Neural cell (in vitro differentiated cells): ENCODE measurements around the gene KRTAP10-3.
"Not testable (repeated sequence)": the region's sequence is repeated elsewhere in the genome, so short reads cannot be mapped to it uniquely, and the experiment has no call there.

Experiments used
- EZH2 ChIP-seq: fragments of 200-600, 300-800 bp; shearing (Covaris generic), sonication (generic); IDR thresholded peaks from 2 replicates; pipeline ENCODE4 v1.6.1; 2014; ENCODE audit warnings: antibody characterized with exemption, low read length, borderline replicate concordance, mild to moderate bottlenecking; ENCODE audit not compliant: insufficient read depth, poor library complexity, severe bottlenecking
- MXI1 ChIP-seq: fragments of 450-650 bp; conservative IDR thresholded peaks from 2 replicates; pipeline ENCODE4 v1.6.1; 2014; ENCODE audit warnings: antibody characterized with exemption, mild to moderate bottlenecking; ENCODE audit not compliant: poor library complexity, severe bottlenecking
- POLR2AphosphoS5 ChIP-seq: IDR thresholded peaks from 2 replicates; pipeline ENCODE4 v1.6.1; 2012
- RAD21 ChIP-seq: fragments of 450-650 bp; conservative IDR thresholded peaks from 2 replicates; pipeline ENCODE4 v1.6.1; 2014; ENCODE audit warnings: antibody characterized with exemption, mild to moderate bottlenecking, moderate library complexity
- SMC3 ChIP-seq: fragments of 450-650 bp; conservative IDR thresholded peaks from 2 replicates; pipeline ENCODE4 v1.6.1; 2014; ENCODE audit warnings: antibody characterized with exemption, mild to moderate bottlenecking, moderate library complexity; ENCODE audit not compliant: poor library complexity
- TAF1 ChIP-seq: IDR thresholded peaks from 2 replicates; pipeline ENCODE4 v1.6.1; 2012; ENCODE audit warnings: low read depth
- TF ChIP-seq, protein P1 (sequence below): fragments of 450-650 bp; IDR thresholded peaks from 2 replicates; pipeline ENCODE4 v1.5.1; 2014; ENCODE audit warnings: antibody characterized with exemption, mild to moderate bottlenecking, moderate library complexity; ENCODE audit not compliant: poor library complexity, severe bottlenecking
- TF ChIP-seq, protein P2 (sequence below): IDR thresholded peaks from 2 replicates; pipeline ENCODE4 v1.6.1; 2012; ENCODE audit warnings: borderline replicate concordance

DNA sequence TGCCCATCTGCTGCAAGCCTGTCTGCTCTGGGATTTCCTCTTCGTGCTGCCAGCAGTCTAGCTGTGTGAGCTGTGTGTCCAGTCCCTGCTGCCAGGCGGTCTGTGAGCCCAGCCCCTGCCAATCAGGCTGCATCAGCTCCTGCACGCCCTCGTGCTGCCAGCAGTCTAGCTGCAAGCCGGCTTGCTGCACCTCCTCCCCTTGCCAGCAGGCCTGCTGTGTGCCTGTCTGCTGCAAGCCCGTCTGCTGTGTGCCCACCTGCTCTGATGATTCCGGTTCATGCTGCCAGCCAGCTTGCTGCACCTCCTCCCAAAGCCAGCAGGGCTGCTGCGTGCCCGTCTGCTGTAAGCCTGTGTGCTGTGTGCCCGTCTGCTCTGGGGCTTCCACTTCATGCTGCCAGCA lies 42.5 kb upstream of the KRTAP10-3 start:
- TF ChIP-seq, protein P1, sequence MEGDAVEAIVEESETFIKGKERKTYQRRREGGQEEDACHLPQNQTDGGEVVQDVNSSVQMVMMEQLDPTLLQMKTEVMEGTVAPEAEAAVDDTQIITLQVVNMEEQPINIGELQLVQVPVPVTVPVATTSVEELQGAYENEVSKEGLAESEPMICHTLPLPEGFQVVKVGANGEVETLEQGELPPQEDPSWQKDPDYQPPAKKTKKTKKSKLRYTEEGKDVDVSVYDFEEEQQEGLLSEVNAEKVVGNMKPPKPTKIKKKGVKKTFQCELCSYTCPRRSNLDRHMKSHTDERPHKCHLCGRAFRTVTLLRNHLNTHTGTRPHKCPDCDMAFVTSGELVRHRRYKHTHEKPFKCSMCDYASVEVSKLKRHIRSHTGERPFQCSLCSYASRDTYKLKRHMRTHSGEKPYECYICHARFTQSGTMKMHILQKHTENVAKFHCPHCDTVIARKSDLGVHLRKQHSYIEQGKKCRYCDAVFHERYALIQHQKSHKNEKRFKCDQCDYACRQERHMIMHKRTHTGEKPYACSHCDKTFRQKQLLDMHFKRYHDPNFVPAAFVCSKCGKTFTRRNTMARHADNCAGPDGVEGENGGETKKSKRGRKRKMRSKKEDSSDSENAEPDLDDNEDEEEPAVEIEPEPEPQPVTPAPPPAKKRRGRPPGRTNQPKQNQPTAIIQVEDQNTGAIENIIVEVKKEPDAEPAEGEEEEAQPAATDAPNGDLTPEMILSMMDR = not testable (repeated sequence)
- TF ChIP-seq TAF1, POLR2AphosphoS5, SMC3, RAD21, MXI1, EZH2: not testable (repeated sequence)
- TF ChIP-seq, protein P2, sequence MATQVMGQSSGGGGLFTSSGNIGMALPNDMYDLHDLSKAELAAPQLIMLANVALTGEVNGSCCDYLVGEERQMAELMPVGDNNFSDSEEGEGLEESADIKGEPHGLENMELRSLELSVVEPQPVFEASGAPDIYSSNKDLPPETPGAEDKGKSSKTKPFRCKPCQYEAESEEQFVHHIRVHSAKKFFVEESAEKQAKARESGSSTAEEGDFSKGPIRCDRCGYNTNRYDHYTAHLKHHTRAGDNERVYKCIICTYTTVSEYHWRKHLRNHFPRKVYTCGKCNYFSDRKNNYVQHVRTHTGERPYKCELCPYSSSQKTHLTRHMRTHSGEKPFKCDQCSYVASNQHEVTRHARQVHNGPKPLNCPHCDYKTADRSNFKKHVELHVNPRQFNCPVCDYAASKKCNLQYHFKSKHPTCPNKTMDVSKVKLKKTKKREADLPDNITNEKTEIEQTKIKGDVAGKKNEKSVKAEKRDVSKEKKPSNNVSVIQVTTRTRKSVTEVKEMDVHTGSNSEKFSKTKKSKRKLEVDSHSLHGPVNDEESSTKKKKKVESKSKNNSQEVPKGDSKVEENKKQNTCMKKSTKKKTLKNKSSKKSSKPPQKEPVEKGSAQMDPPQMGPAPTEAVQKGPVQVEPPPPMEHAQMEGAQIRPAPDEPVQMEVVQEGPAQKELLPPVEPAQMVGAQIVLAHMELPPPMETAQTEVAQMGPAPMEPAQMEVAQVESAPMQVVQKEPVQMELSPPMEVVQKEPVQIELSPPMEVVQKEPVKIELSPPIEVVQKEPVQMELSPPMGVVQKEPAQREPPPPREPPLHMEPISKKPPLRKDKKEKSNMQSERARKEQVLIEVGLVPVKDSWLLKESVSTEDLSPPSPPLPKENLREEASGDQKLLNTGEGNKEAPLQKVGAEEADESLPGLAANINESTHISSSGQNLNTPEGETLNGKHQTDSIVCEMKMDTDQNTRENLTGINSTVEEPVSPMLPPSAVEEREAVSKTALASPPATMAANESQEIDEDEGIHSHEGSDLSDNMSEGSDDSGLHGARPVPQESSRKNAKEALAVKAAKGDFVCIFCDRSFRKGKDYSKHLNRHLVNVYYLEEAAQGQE = not testable (repeated sequence)
